HepG2 (cell line): ENCODE results near the gene FAM216A. TPM values are rescaled to one million over a fixed set of nuclear protein-coding genes. Genes with fewer than 3 reads are reported as not detected.

Source experiments
- ARNTL ChIP-seq: sonication (generic); formaldehyde crosslinking; IDR thresholded peaks from 2 replicates; pipeline ENCODE4 v1.4.0; 2020; ENCODE audit warnings: mild to moderate bottlenecking, missing genetic modification reagents
- CBFB ChIP-seq: sonication (generic); formaldehyde crosslinking; IDR thresholded peaks from 2 replicates; pipeline ENCODE4 v1.4.0; 2020; ENCODE audit warnings: missing genetic modification reagents
- DMAP1 ChIP-seq: IDR thresholded peaks from 2 replicates; pipeline ENCODE4 v1.6.1; 2016
- FOXP4 ChIP-seq: sonication (generic); formaldehyde crosslinking; IDR thresholded peaks from 2 replicates; pipeline ENCODE4 v1.4.0; 2020; ENCODE audit warnings: missing genetic modification reagents
- HMGXB3 ChIP-seq: sonication (generic); formaldehyde crosslinking; IDR thresholded peaks from 2 replicates; pipeline ENCODE4 v1.4.0; 2020; ENCODE audit warnings: missing genetic modification reagents, borderline replicate concordance
- HNRNPLL ChIP-seq: fragments of 200-400 bp; formaldehyde crosslinking; IDR thresholded peaks from 2 replicates; pipeline ENCODE4 v1.6.1; 2017; ENCODE audit warnings: mild to moderate bottlenecking, low read depth, low read length; ENCODE audit not compliant: poor library complexity, severe bottlenecking
- MED1 ChIP-seq: sonication (generic); formaldehyde crosslinking; IDR thresholded peaks from 2 replicates; pipeline ENCODE4 v1.4.0; 2020; ENCODE audit warnings: missing genetic modification reagents
- NCOA1 ChIP-seq: sonication (generic); formaldehyde crosslinking; IDR thresholded peaks from 2 replicates; pipeline ENCODE4 v1.9.0; 2021; ENCODE audit warnings: missing genetic modification reagents
- PHF20 ChIP-seq: sonication (generic); formaldehyde crosslinking; IDR thresholded peaks from 2 replicates; pipeline ENCODE4 v1.5.0; 2020; ENCODE audit warnings: mild to moderate bottlenecking, missing genetic modification reagents
- SSRP1 ChIP-seq: IDR thresholded peaks from 2 replicates; pipeline ENCODE4 v1.6.1; 2016; ENCODE audit warnings: control low read depth
- STAT6 ChIP-seq: sonication (generic); formaldehyde crosslinking; IDR thresholded peaks from 2 replicates; pipeline ENCODE4 v1.4.0; 2020; ENCODE audit warnings: missing genetic modification reagents, mild to moderate bottlenecking, borderline replicate concordance
- XBP1 ChIP-seq: sonication (generic); formaldehyde crosslinking; IDR thresholded peaks from 2 replicates; pipeline ENCODE4 v1.5.0; 2020; ENCODE audit warnings: missing genetic modification reagents
- ZBTB20 ChIP-seq: sonication (generic); formaldehyde crosslinking; IDR thresholded peaks from 2 replicates; pipeline ENCODE4 v1.8.1; 2023; ENCODE audit warnings: missing genetic modification reagents, low read depth, mild to moderate bottlenecking, borderline replicate concordance
- ZNF503 ChIP-seq: sonication (generic); formaldehyde crosslinking; IDR thresholded peaks from 2 replicates; pipeline ENCODE4 v1.4.0; 2020; ENCODE audit warnings: missing genetic modification reagents
- ZNF558 ChIP-seq: sonication (generic); formaldehyde crosslinking; IDR thresholded peaks from 2 replicates; pipeline ENCODE4 v1.9.0; 2022; ENCODE audit warnings: mild to moderate bottlenecking, missing genetic modification reagents, borderline replicate concordance
- ZUFSP ChIP-seq: sonication (generic); formaldehyde crosslinking; IDR thresholded peaks from 2 replicates; pipeline ENCODE4 v1.9.0; 2021; ENCODE audit warnings: missing genetic modification reagents, mild to moderate bottlenecking, borderline replicate concordance
- polyA plus RNA-seq, 8 experiments: library from polyadenylated mRNA; depleted of rRNA in 3 of 8; stranded (reverse) in 7 of 8; unstranded in 1 of 8; fragments of >200 nt; fragmentation: Illumina TruSeq in 4 of 8; extraction: Trizol in 4 of 8; gene quantifications; 2 replicates each; pipeline versions ENCODE4 v1.2.1 to v1.2.3, GENCODE V29; 2011 to 2016; ENCODE audit warnings: low read depth in 4 of 8, missing spikeins in 1 of 8, mixed read lengths in 1 of 8; ENCODE audit not compliant: insufficient read depth in 1 of 8
- total RNA-seq, 5 experiments: library from RNA; depleted of rRNA; stranded (reverse); fragments of >200 nt; fragmentation: Illumina TruSeq; extraction: Trizol; gene quantifications; 2 replicates each; pipeline ENCODE4 v1.2.3, GENCODE V29; 2016; ENCODE audit warnings: low read depth in 1 of 5

Gene FAM216A
- total and polyA plus RNA-seq, 2 of the 13 experiments (the other 11 are each of a cell fraction or from before 2014, with no cell fraction given): 20.3 to 31.2 TPM

GRCh38 chr12:110468214-110469048 lies at the start of gene FAM216A, which contains the start of gene GPN3 (continued):
- TF ChIP-seq STAT6 (CRISPR knock-in tag): no peak; the same call in 1 of the 2 replicates
- TF ChIP-seq SSRP1: no peak
- TF ChIP-seq ZUFSP (CRISPR knock-in tag): no peak
- TF ChIP-seq FOXP4: peak; percentile 50
- no peak for TF ChIP-seq NCOA1 (CRISPR knock-in tag)
- peak; percentile 73 for TF ChIP-seq PHF20 (CRISPR knock-in tag)
- no peak for TF ChIP-seq ZNF503 (CRISPR knock-in tag)
- TF ChIP-seq DMAP1 (CRISPR knock-in tag): peak; percentile 86
- peak; percentile 70 for TF ChIP-seq ARNTL (CRISPR knock-in tag)
- TF ChIP-seq ZBTB20 (CRISPR knock-in tag): peak; percentile 63
- peak; percentile 71 for TF ChIP-seq MED1 (CRISPR knock-in tag)
- peak; percentile 19 for TF ChIP-seq CBFB (CRISPR knock-in tag)
- peak; percentile 99 for TF ChIP-seq HMGXB3
- no peak for TF ChIP-seq XBP1 (CRISPR knock-in tag)
- peak; percentile 90 for TF ChIP-seq HNRNPLL
- TF ChIP-seq ZNF558 (CRISPR knock-in tag): peak; percentile 15; the same call in 1 of the 2 replicates
